BLaER1 treated with 17β-estradiol and CSF1 and Interleukin-3, amounts not matched to agents 10 nM and 100 nM (cell line): ENCODE results near the gene PARVB.

Experiments used
- H3K27ac ChIP-seq, 11 experiments: shearing (Covaris generic); formaldehyde crosslinking; 2 replicates each; pipeline ENCODE4 v1.8.1; 2022
- H3K27me3 ChIP-seq, 11 experiments: shearing (Covaris generic); formaldehyde crosslinking; 2 replicates each; pipeline ENCODE4 v1.8.1; 2022
- H3K36me3 ChIP-seq, 11 experiments: shearing (Covaris generic); formaldehyde crosslinking; 2 replicates each; pipeline ENCODE4 v1.8.1; 2022
- H3K4me1 ChIP-seq, 10 experiments: shearing (Covaris generic); formaldehyde crosslinking; 2 replicates each; pipeline ENCODE4 v1.8.1; 2022
- H3K4me2 ChIP-seq, 11 experiments: shearing (Covaris generic); formaldehyde crosslinking; 2 replicates each; pipeline ENCODE4 v1.8.1; 2022
- H3K4me3 ChIP-seq, 10 experiments: shearing (Covaris generic); formaldehyde crosslinking; 2 replicates each; pipeline ENCODE4 v1.8.1; 2022
- H3K9ac ChIP-seq, 11 experiments: shearing (Covaris generic); formaldehyde crosslinking; 2 replicates each; pipeline ENCODE4 v1.8.1; 2022
- H3K9me3 ChIP-seq, 11 experiments: shearing (Covaris generic); formaldehyde crosslinking; replicated peaks in 1 of 11; 2 replicates each; pipeline ENCODE4 v1.8.1; 2022
- H4K20me1 ChIP-seq, 11 experiments: shearing (Covaris generic); formaldehyde crosslinking; 2 replicates each; pipeline ENCODE4 v1.8.1; 2022
- Cebpa-rat ChIP-seq, 11 experiments: shearing (Covaris generic); IDR thresholded peaks; 2 replicates each; pipeline ENCODE4 v1.8.1; 2022

PARVB gene

GRCh38 chr22:44130076-44130711 is 106.1 kb downstream of the PARVB start:
- Histone ChIP-seq H4K20me1 (peaks cover 0 to 11% (median 0%) of the 10 kb centered on the region in 11 experiments; a peak in 3 of 22 replicates), H3K27ac (no peak overlapping the region), H3K4me2 (no peak overlapping the region), H3K36me3 (peaks cover 0 to 67% (median 8%) of the 10 kb centered on the region in 11 experiments; a peak in 9 of 22 replicates), H3K9me3 (peaks cover 23 to 36% (median 31%) of the 10 kb centered on the region in 11 experiments), H3K9ac (no peak overlapping the region), H3K4me1 (peaks cover 0 to 17% (median 0%) of the 10 kb centered on the region in 10 experiments; a peak in 8 of 20 replicates), H3K27me3 (no peaks in the 10 kb centered on the region), H3K4me3 (no peak overlapping the region)
- TF ChIP-seq Cebpa-rat (IDR thresholded peaks at IDR 0.05) = no peak

GRCh38 chr22:44131412-44131811 is 107.3 kb downstream of the PARVB start:
- Histone ChIP-seq H3K4me3 (no peak overlapping the region), H3K4me2 (no peak overlapping the region; a peak in 1 of 22 replicates), H3K9ac (no peak overlapping the region), H3K36me3 (peaks cover 0 to 67% (median 11%) of the 10 kb centered on the region in 11 experiments; a peak in 13 of 22 replicates), H3K27me3 (no peaks in the 10 kb centered on the region), H4K20me1 (peaks cover 0 to 11% (median 0%) of the 10 kb centered on the region in 11 experiments; a peak in 3 of 22 replicates), H3K4me1 (peaks cover 0 to 17% (median 1%) of the 10 kb centered on the region in 10 experiments; a peak in 9 of 20 replicates), H3K9me3 (peaks cover 19 to 36% (median 28%) of the 10 kb centered on the region in 11 experiments), H3K27ac (no peak overlapping the region)
- no peak for TF ChIP-seq Cebpa-rat (IDR thresholded peaks at IDR 0.05)

GRCh38 chr22:44131989-44132685 is 108.0 kb downstream of the PARVB start:
- Histone ChIP-seq H3K9ac (no peak overlapping the region), H3K27me3 (no peaks in the 10 kb centered on the region), H3K9me3 (peaks cover 18 to 36% (median 26%) of the 10 kb centered on the region in 11 experiments), H3K4me2 (no peak overlapping the region), H4K20me1 (peaks cover 0 to 11% (median 0%) of the 10 kb centered on the region in 11 experiments; a peak in 3 of 22 replicates), H3K27ac (no peak overlapping the region), H3K4me1 (peaks cover 0 to 17% (median 7%) of the 10 kb centered on the region in 10 experiments; a peak in 10 of 20 replicates), H3K4me3 (no peak overlapping the region), H3K36me3 (peaks cover 0 to 69% (median 8%) of the 10 kb centered on the region in 11 experiments; a peak in 14 of 22 replicates)
- TF ChIP-seq Cebpa-rat (IDR thresholded peaks at IDR 0.05) = no peak

GRCh38 chr22:44132724-44133123 is 108.6 kb downstream of the PARVB start:
- no peak for TF ChIP-seq Cebpa-rat (IDR thresholded peaks at IDR 0.05)
- Histone ChIP-seq H3K4me1 (peaks cover 0 to 12% (median 8%) of the 10 kb centered on the region in 10 experiments; a peak in 10 of 20 replicates), H3K4me2 (no peak overlapping the region), H4K20me1 (peaks cover 0 to 11% (median 0%) of the 10 kb centered on the region in 11 experiments; a peak in 3 of 22 replicates), H3K9me3 (peaks cover 18 to 36% (median 26%) of the 10 kb centered on the region in 11 experiments), H3K27ac (no peak overlapping the region), H3K27me3 (no peaks in the 10 kb centered on the region), H3K9ac (no peak overlapping the region), H3K4me3 (no peak overlapping the region), H3K36me3 (peaks cover 0 to 75% (median 14%) of the 10 kb centered on the region in 11 experiments; a peak in 15 of 22 replicates)

- Histone ChIP-seq H3K9ac (no peak overlapping the region), H4K20me1 (peaks cover 0 to 11% (median 0%) of the 10 kb centered on the region in 11 experiments; a peak in 3 of 22 replicates), H3K9me3 (peaks cover 18 to 38% (median 28%) of the 10 kb centered on the region in 11 experiments), H3K27me3 (no peaks in the 10 kb centered on the region), H3K27ac (no peak overlapping the region), H3K4me1 (peaks cover 0 to 12% (median 7%) of the 10 kb centered on the region in 10 experiments; a peak in 10 of 20 replicates), H3K4me3 (no peak overlapping the region), H3K4me2 (no peak overlapping the region), H3K36me3 (peaks cover 0 to 76% (median 16%) of the 10 kb centered on the region in 11 experiments; a peak in 16 of 22 replicates)
- TF ChIP-seq Cebpa-rat (IDR thresholded peaks at IDR 0.05) = no peak
Observed at GRCh38 chr22:44133161-44133560, 109.1 kb downstream of the PARVB start.

DNA sequence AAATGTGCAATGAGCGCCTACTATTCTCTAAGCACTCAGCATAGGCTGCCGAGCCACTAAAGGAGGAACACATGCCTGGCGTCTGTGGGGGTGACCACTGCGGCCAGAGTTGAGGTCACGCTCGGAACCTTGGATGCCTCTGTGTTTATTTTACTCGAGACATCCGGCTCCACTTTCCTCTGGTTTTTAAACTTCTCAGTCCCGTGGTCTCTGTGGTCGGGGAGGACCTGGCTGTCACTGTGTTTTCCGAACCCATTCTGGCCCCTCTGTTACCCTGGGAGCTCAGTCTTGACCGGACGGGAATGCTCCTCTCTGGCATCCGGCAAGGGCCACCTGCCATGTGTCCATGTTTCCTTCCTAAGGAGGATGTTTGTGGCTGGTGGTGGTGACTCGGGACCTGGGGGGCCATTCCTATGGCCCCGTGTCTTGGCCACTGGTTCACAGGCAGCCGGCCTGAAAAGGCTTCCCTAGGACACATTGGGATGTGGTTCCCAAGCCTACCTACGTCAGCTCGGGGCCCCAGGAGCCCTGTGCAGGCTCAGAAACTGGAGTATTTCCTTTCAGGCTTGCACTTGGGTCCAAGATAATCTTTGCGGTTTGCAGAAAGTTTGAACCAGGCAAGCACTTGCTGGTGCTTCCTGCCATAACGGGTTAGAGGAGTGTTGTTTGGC is 109.9 kb downstream of the PARVB start:
- H3K9ac ChIP-seq = no peak overlapping the region
- no peak for TF ChIP-seq Cebpa-rat (IDR thresholded peaks at IDR 0.05)
- no peaks in the 10 kb centered on the region for H3K27me3 ChIP-seq
- no peak overlapping the region for H3K27ac ChIP-seq
- H3K36me3 ChIP-seq = peaks cover 0 to 80% (median 16%) of the 10 kb centered on the region in 11 experiments; a peak in 16 of 22 replicates
- H3K9me3 ChIP-seq = peaks cover 19 to 41% (median 31%) of the 10 kb centered on the region in 11 experiments
- H3K4me3 ChIP-seq = no peak overlapping the region
- no peak overlapping the region for H3K4me2 ChIP-seq
- H3K4me1 ChIP-seq = peaks cover 0 to 12% (median 5%) of the 10 kb centered on the region in 10 experiments; a peak in 7 of 20 replicates
- H4K20me1 ChIP-seq = peaks cover 0 to 10% (median 0%) of the 10 kb centered on the region in 11 experiments; a peak in 3 of 22 replicates

DNA sequence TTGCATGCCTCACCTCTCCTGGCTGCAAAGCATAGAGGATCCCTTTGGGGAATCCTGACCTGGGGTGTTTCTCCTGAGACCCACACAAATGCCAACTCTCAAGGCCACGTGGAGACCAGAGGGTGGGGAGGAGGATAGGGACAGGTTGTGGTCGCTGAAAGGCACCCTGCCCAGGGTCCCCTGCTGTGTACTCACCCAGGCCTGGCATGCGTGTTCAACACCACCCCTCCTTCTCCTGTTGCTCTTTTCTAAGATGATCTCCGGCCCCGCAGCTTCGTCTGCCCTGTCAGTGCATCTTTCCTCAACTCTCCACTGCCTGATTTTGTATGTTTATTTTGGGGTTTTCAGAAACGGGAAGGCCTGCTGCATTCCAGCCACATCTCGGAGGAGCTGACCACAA is 112.0 kb downstream of the PARVB start:
- peaks cover 19 to 44% (median 31%) of the 10 kb centered on the region in 11 experiments for H3K9me3 ChIP-seq
- H3K4me1 ChIP-seq = peaks cover 0 to 12% (median 3%) of the 10 kb centered on the region in 10 experiments; a peak in 3 of 20 replicates
- no peaks in the 10 kb centered on the region for H3K27me3 ChIP-seq
- no peak overlapping the region for H3K4me3 ChIP-seq
- peaks cover 0 to 98% (median 16%) of the 10 kb centered on the region in 11 experiments; a peak in 16 of 22 replicates for H3K36me3 ChIP-seq
- no peaks in the 10 kb centered on the region for H4K20me1 ChIP-seq
- no peak overlapping the region for H3K9ac ChIP-seq
- H3K27ac ChIP-seq = no peak overlapping the region
- TF ChIP-seq Cebpa-rat (IDR thresholded peaks at IDR 0.05) = no peak
- no peak overlapping the region; a peak in 1 of 22 replicates for H3K4me2 ChIP-seq

- Histone ChIP-seq H3K9ac (no peak overlapping the region), H3K4me3 (no peak overlapping the region), H3K27me3 (no peaks in the 10 kb centered on the region), H3K9me3 (peaks cover 19 to 47% (median 33%) of the 10 kb centered on the region in 11 experiments), H4K20me1 (no peaks in the 10 kb centered on the region), H3K36me3 (peaks cover 0 to 91% (median 15%) of the 10 kb centered on the region in 11 experiments; a peak in 16 of 22 replicates), H3K4me2 (peak overlapping the region in 2 of 11 experiments; percentile 2 to 17; a peak in 1 of 22 replicates), H3K27ac (no peak overlapping the region), H3K4me1 (peaks cover 0 to 18% (median 9%) of the 10 kb centered on the region in 10 experiments; a peak in 14 of 20 replicates)
- TF ChIP-seq Cebpa-rat (IDR thresholded peaks at IDR 0.05) = no peak
Observed at GRCh38 chr22:44136786-44137185, 112.7 kb downstream of the PARVB start.
